Stimulated activated CD4-positive, alpha-beta T cell treated with anti-CD3 and anti-CD28 coated beads, Interleukin-2, amount 100 ng/mL, for 24 hours (primary cell): ENCODE data around the gene MCF2.

Experiments used
- DNase-seq, 2 donors: peaks; one replicate each; pipeline ENCODE4 v3.0.0-alpha.2; 2020

MCF2 gene

DNA sequence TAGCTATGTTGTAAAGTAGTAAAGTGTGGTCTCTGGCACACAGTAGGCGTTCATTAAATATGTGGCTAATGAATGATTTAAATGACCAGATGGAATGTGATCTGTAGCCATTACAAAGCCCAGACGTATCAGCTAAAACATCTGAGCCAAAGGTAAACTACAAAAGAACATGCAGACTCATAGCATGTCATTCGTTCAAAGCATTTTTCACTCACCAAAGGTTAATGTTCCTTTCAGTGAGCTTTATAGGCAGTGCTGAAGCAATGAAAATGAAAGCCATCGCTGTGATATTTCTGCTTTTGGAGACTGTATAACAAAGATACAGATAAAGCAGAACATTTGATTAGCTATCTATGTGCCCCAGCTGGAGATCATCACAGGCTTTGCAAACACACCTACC, 126.9 kb downstream of the MCF2 start:
- DNase-seq = no peak

DNA sequence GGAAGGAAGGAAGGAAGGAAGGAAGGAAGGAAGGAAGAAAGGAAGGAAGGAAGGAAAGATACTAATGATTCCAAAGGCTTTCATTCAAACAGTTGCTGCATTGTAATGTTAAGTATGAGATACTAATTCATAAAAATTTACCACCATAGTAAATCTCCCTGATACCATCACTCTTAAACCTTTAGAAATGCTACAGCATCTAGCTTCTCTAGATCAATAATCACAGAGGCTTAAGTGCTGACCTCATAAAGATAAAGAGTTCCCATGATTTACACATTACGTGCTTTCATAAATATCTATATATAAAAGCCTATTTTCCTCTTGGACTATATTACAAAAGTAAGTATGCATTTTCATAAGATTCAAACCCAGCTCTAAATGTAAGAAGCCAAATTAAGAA, 141.0 kb downstream of the MCF2 start:
- no peak for DNase-seq

DNA sequence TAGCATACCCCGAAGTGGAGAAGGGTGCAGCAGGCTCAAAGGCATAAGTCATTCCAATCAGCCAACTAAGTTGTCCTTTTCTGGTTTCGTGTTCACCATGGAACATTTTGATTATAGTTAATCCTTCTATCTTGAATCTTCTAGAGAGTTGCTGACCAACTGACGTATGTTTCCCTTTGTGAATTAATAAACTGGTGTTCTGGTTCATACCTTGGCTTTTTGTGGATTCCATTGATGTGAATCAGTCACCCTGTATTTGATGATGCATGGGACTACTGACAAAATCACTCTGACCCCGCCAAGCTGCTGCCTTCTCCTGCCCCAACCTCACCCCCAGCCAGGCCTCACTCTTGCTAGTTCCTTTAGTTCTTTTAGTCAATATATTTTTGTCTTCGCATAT, 144.7 kb downstream of the MCF2 start:
- no peak for DNase-seq

DNA sequence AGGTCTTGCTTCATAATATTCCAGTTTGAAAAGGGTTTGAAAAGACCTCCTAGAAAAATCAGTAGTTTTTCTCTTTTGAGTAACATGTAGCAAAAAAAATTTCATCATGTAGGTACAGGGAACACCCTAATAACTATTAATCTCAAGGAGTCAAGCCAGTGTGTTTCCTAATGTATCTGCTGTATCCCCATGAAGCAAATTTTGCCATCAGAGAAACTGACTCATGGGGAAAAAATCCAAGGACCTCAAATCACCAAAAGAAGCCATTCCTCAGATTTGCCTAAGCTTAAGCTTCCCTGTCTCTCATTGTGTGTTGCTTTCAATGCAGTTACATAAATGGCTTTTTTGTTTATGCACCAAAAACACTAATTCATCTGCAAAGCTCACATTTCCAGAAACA, 147.7 kb downstream of the MCF2 start:
- DNase-seq = no peak

DNA sequence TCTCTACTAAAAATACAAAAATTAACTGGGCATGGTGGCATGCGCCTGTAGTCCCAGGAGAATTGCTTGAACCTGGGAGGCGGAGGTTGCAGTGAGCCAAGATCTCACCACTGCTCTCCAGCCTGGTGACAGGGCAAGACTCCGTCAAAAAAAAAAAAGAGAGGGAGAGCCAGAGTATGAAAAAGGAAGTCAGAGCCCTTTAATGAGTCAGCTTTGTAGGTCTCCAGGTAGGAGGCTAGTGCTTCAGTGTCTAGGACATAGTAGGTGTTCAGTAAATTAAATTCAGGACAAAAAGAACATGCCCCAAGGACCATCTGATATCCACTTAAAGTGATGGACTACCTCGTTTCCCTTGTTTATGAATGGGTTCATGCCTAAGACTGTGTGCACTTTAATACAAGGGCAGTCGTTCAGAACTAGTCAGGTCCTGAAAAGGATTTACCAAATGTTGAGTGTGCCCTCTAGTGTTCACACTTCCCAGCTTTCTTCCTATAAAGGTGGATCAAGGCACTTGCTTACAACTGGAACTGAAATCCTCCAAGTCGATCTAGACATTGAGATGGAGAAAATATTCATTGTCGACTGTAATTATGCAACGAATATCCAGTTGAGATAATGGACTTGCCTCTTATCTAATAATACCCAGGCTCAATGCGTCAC, 148.5 kb downstream of the MCF2 start:
- no peak for DNase-seq

DNA sequence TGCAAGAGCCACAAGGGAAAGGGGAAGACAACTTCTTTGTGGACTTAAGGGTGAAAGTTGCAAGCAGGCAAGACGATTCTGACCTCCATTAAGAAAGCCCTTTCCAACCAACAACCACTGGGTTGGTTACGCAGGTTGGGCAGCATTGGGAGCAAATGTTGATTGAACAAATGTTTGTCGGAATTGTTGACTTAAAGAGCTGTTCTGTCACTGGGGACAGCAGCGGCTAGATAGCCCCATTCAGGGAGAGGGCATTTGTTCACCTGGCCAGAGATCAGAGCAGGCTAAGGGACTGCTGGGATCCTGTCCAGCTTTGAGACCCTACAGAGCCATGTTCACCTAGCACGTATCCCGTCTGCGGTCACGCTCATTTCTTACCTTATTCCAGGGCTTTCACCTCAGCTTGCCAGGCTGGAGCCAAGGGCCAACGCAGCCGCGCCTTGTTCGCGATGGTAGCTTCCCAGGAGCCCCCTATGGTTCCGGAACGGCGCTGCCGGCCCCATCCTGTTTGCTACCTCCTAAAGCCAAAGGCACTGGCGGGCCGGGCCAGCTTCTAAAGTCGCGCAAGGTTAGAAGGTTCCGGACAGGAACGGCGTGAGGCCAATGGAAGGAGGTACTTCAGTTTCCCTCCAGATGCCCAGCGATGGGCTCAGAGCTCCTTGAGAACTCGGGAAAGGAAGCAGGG, 152.8 kb downstream of the MCF2 start:
- DNase-seq = no peak

DNA sequence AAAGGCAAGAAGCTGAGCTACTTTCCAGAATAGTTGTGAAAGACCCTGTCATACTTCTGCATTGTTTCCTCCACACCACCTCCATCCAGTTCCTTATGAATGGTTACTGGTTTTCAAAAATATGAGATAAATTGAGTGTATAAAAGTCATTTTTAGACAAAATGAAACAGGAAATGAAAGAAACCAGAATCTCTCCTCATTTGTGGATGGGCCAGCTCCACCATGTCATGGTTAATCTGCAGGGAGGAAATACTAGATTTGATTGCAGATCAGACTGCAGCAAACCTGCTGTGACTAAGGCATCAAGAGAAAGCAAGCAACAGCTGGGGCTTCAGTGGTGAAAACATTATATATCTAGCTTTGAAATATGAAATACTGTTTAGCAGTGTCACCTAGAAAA, 153.6 kb downstream of the MCF2 start:
- no peak for DNase-seq

DNA sequence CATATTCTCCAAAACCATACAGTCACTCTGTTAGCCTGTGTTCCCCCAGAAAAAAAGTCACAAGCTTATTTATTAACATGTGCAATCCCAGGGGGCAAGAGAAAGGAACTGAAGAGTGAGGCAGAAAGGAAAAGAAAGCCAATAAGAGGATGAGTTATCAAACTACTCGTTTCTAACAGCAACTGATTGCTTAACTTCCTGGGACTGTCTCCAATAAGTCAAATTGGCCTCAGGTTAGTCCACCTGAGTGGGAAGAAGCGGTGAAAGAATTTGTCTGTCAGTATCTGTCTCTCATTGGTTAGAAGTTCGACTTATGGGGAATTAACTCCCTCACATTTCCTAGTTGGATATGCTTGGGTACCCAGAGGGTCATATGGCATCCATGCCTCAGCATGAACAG, 163.4 kb downstream of the MCF2 start:
- DNase-seq = no peak

DNA sequence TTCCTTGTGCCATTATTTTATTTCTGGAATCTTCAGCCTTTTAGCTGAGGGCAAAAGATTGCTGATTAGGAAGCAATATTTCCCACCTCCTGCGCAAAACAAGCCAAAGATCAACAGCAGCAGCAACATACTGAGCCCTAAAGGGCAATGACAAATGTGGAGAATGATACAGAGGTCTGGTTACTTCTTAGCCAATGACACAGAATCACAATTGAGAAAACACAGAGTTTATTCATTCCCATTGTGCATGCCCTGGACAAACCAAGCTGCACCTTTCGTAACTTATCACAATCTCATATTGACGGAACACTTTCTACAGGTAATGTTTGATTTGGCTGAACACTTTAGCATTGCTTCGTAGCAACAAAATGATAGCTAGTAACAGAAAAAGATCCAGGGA, 164.0 kb downstream of the MCF2 start:
- DNase-seq = no peak

DNA sequence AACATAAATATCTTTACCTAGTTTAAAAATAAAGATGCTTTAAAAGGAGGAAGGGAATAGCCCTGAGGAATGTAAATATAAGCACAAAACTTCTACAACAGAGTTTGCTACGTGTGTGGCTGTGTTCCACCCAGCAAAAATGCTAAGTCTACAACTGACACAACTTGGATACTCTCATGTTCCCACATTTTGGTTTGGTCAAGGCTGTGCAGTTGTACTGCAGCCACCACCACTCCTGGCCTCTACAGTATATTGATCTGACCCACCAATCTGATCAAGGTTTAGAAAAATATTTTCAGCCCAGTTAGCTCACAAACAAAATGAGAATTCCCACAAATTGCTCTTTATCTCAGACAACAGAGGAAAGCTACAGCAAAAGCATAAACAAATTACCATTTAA, 165.3 kb downstream of the MCF2 start:
- DNase-seq = no peak

DNA sequence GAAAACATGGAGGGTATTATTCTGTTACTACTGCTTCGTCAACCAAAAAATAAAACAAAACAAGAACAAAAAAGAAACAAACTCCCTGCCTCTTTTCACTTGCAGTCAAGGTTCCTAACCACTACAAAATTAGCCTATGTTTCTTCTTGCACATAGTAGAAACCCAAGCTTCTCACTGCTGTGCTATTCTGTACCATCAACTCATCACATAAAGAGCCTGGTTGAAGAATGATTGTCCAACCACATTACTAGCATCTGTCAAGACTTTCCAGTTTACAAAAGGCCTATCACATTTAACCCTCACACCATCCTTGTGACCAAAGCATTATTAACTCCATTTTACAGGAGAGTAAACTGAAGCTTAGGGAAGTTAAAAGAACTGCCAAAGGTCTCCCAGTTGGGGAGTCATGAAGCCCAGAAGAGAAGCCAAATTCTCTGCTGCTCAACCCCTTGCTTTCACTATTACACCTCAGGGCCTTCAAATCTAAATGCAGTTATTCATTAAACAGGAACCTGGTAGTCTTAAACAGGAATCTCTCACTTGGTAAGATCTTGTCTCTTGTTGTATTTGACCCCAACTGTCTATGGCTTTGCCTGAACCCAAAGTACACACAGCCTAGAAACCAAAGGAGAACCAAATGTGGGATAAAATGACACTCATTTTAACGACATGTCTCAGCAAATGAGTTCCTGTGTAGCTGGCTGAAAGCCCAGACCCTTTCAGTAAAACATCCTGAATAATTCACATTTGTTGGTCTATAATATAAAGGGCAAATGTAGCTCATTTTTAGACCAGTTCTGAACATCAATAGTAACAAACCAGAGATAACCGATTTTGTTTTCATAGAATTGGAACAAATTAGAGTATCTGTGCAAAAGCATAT, 168.8 kb downstream of the MCF2 start:
- DNase-seq = no peak

DNA sequence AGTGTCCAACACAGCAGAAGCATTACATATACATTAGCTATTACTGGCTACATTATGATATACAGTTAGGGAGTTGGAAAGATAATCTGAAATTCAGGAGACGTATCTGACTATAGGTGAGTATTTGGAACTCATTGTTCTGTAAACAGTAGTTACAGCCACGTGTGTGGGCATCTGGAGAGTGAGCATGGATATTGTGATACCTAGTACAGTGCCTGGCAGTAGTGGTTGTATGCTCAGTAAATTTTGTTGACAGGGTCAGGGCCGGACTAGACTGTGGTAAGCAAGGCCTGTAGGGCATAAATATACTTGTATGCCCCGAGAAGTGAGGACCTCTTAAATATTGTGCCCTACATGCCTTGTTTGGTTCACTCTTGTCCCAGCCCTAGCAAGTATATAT, 174.5 kb downstream of the MCF2 start:
- no peak for DNase-seq

DNA sequence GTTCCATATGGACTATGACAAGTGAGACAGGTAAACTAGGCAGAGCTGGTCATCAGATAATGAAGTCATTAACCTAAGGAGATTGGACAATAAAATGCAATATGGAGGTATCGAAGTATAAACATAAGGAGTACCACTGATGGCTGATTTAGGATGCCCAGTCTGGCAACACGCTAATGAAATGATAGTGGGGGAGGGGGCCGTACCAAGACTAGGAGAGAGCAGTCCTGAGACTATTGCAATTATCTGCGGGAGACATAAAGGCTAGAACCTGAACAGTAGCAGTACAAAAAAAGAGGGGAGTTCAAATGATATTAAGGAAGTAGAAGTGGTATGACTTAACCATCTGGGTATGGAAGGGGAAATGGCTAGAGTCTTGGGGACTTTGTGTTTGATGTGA, 175.1 kb downstream of the MCF2 start:
- no peak for DNase-seq
